Left ventricle myocardium inferior (tissue), 1 donor: ENCODE results near the gene ATF2. TPM values are rescaled to one million over a fixed set of nuclear protein-coding genes. Genes with fewer than 3 reads are reported as not detected.

Experiments
- DNase-seq: peaks from one replicate; pipeline ENCODE4 v3.0.0-alpha.2; 2020
- H3K27ac ChIP-seq: fragments of 200-600 bp; replicated peaks from 2 replicates; pipeline ENCODE4 v1.8.0; 2021
- H3K27me3 ChIP-seq: fragments of 200-600 bp; 2 replicates; pipeline ENCODE4 v1.8.0; 2021; ENCODE audit warnings: low read depth
- H3K36me3 ChIP-seq: fragments of 200-600 bp; 2 replicates; pipeline ENCODE4 v1.8.0; 2021
- H3K4me1 ChIP-seq: fragments of 200-600 bp; 2 replicates; pipeline ENCODE4 v1.8.0; 2021
- H3K4me3 ChIP-seq: fragments of 200-600 bp; 2 replicates; pipeline ENCODE4 v1.8.0; 2021; ENCODE audit warnings: mild to moderate bottlenecking, moderate library complexity
- H3K9me3 ChIP-seq: fragments of 200-600 bp; replicated peaks from 2 replicates; pipeline ENCODE4 v1.8.0; 2021
- CTCF ChIP-seq: fragments of 200-600 bp; IDR thresholded peaks from 2 replicates; pipeline ENCODE4 v1.8.0; 2021; ENCODE audit warnings: antibody characterized with exemption, mild to moderate bottlenecking, borderline replicate concordance
- intact Hi-C: fragments of 100-400 bp; cut with micrococcal nuclease; formaldehyde crosslinking; loops from one replicate; pipeline ENCODE4 v1.11.0; 2022
- microRNA-seq: library from miRNA; unstranded; fragments of <30 nt; microRNA quantifications from one replicate; pipeline ENCODE4 v1.2.0, GENCODE V29; 2020
- total RNA-seq: library from RNA; stranded (reverse); fragmentation: NEBNext Ultra II Directional; extraction: Animal tissue kit (Norgen Biotek cat#: 25700); gene quantifications from one replicate; pipeline ENCODE4 v1.2.1, GENCODE V29; 2021
- donor health status: DM: no; HTN: yes; CAD: no; lungs with severe emphysema.

The ATF2 gene
- total RNA-seq, 1 donor from 2014 or later: 24.1 TPM

GRCh38 chr2:175022923-175023322 lies 145.1 kb downstream of the ATF2 start:
- Histone ChIP-seq H3K4me1 (no peaks in the 10 kb centered on the region), H3K27me3 (no peaks in the 10 kb centered on the region), H3K9me3 (no peaks in the 10 kb centered on the region), H3K36me3 (no peaks in the 10 kb centered on the region), H3K4me3 (no peak overlapping the region), H3K27ac (no peak overlapping the region)
- intact Hi-C loops: no loop called here
- DNase-seq: no peak
- TF ChIP-seq CTCF: no peak

Small RNAs within 50 kb of the gene (microRNA-seq; reads per million reads assigned to microRNA genes)
- gene MIR933: not detected

Other genes with a start within 250 kb of the ATF2 start
- gene CHN1, start 162.8 kb downstream of the ATF2 start, total RNA-seq: 14.2 TPM
- 1,059 TPM for gene ATP5MC3, start 13.5 kb upstream of the ATF2 start, total RNA-seq